ENCODE results near the gene TCF7L1. TPM values are rescaled to one million over a fixed set of nuclear protein-coding genes. Genes with fewer than 3 reads are reported as not detected.
"Not testable (repeated sequence)": the region's sequence is repeated elsewhere in the genome, so short reads cannot be mapped to it uniquely, and the experiment has no call there.

TCF7L1 gene
- total RNA-seq, 1 experiment from 2014 or later, result 2.8 TPM

DNA sequence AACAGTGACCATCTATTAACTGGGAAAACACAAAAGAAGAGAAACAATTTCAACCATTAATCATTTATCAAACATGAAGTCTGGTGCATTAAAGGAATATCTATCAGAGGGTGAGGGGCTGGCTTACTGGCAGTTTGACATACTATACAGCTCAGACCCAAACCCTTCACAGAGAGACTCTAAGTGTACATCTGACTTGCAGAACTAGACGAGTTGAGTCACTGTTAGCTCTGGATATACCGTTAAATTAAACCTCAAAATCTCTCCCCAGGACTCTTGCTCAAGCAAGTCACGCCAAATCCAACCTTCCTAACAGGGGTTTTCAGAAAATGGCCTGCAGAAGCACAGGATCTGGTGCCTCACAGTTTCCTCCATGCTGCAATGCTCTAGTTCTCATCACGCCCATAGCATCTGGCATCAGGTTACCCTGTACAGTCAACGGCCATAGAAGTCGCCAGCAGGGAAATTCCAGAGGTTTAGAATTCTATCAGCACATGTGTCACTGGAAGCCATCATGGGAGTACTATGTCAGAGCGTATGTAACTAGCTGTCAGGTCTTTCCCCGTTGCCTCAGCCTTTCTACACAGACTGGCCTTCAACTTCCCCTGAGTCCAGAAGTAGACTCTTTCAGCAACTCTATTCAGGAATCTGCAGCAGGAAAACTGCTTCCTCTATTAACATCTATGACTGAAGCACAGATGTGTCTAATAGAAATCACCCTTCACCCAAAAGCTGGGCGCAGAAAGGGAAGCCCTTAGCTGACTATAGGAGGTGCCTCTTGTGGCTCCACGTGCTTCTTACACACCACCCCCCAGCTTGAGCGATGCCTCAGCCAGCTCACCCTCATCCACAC, 185.3 kb downstream of the TCF7L1 start:
- Histone ChIP-seq H3K9me3 (ENCODE audit: insufficient read depth, low read depth) (no peaks in the 10 kb centered on the region), H3K36me3 (ENCODE audit: low read depth) (peaks cover 33% of the 10 kb centered on the region), H3K27me3 (ENCODE audit: insufficient read depth, low read depth) (no peaks in the 10 kb centered on the region), H3K4me1 (replicated peaks; ENCODE audit: insufficient read depth) (no peaks in the 10 kb centered on the region), H3K27ac (no peak overlapping the region), H3K9me2 (ENCODE audit: insufficient read depth) (0 out of 2 replicates have a peak, but pooled peaks cover 3% of the 10 kb centered on the region), H4K20me1 (ENCODE audit: insufficient read depth) (peaks cover 29% of the 10 kb centered on the region), H3F3A (ENCODE audit: insufficient read depth, low read depth) (peaks cover 18% of the 10 kb centered on the region), H2AFZ (no peak overlapping the region), H3K79me2 (ENCODE audit: low read depth) (peaks cover 16% of the 10 kb centered on the region), H3K4me2 (no peak overlapping the region), H3K4me3 (no peak overlapping the region)
- no TSS peak for BruUV-seq (replicated peaks)
- ChIA-PET POLR2A (ENCODE audit: unreplicated experiment) (interaction anchor here (0.6 kb wide), 1 partner anchor 9 kb away, joined by 5 read pairs; the partner anchor contains the start of gene TGOLN2), CTCF (interaction anchor here (0.6 kb wide), 1 partner anchor 18 kb away, joined by 4 read pairs; no protein-coding TSS in a partner anchor)
- no peak for DNase-seq
- intact Hi-C loops (cut with micrococcal nuclease; ENCODE audit: unreplicated experiment), result no loop called here
- TF ChIP-seq, protein P1, sequence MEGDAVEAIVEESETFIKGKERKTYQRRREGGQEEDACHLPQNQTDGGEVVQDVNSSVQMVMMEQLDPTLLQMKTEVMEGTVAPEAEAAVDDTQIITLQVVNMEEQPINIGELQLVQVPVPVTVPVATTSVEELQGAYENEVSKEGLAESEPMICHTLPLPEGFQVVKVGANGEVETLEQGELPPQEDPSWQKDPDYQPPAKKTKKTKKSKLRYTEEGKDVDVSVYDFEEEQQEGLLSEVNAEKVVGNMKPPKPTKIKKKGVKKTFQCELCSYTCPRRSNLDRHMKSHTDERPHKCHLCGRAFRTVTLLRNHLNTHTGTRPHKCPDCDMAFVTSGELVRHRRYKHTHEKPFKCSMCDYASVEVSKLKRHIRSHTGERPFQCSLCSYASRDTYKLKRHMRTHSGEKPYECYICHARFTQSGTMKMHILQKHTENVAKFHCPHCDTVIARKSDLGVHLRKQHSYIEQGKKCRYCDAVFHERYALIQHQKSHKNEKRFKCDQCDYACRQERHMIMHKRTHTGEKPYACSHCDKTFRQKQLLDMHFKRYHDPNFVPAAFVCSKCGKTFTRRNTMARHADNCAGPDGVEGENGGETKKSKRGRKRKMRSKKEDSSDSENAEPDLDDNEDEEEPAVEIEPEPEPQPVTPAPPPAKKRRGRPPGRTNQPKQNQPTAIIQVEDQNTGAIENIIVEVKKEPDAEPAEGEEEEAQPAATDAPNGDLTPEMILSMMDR (conservative IDR thresholded peaks at IDR 0.05), result no peak
- no peak for TF ChIP-seq EZH2 (IDR thresholded peaks at IDR 0.05; ENCODE audit: low read depth)

DNA sequence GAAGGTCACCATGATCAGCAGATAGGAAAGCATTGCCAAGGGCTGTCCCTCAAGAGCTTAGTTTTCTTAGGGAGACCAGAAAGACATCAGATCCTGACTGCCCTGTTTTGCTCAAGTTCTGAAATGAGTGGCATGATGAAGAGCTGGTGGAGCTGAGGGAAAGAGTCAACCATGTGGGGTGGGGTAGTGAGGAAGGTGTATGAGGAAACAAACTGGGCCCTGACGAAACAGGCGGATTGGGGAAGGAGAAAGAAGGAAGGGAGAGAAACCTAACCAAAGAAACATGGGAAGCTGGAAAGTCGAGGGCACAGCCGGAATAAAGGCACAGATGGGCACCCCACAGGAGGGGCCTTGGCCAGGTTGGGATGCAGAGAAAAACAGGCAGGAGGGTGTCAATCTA, 186.6 kb downstream of the TCF7L1 start:
- H3K9me2 ChIP-seq (ENCODE audit: insufficient read depth), result 0 out of 2 replicates have a peak, but pooled peaks cover 3% of the 10 kb centered on the region
- no peak for DNase-seq
- POLR2A ChIA-PET (ENCODE audit: unreplicated experiment), result interaction anchor here (0.7 kb wide), 1 partner anchor 90 kb away, joined by 3 read pairs; the partner anchor contains the start of gene CAPG
- no TSS peak for BruUV-seq (replicated peaks)
- no peak overlapping the region for H3K4me2 ChIP-seq
- peaks cover 12% of the 10 kb centered on the region for H3F3A ChIP-seq (ENCODE audit: insufficient read depth, low read depth)
- H3K9me3 ChIP-seq (ENCODE audit: insufficient read depth, low read depth), result no peaks in the 10 kb centered on the region
- peaks cover 39% of the 10 kb centered on the region for H4K20me1 ChIP-seq (ENCODE audit: insufficient read depth)
- intact Hi-C loops (cut with micrococcal nuclease; ENCODE audit: unreplicated experiment), result no loop called here
- no peak for TF ChIP-seq EZH2 (IDR thresholded peaks at IDR 0.05; ENCODE audit: low read depth)
- TF ChIP-seq, protein P1 (conservative IDR thresholded peaks at IDR 0.05), result no peak
- no peak overlapping the region for H3K27ac ChIP-seq
- no peak overlapping the region for H3K4me3 ChIP-seq
- H3K27me3 ChIP-seq (ENCODE audit: insufficient read depth, low read depth), result no peaks in the 10 kb centered on the region
- H3K4me1 ChIP-seq (replicated peaks; ENCODE audit: insufficient read depth), result peaks cover 5% of the 10 kb centered on the region
- CTCF ChIA-PET, result no interaction called here
- peaks cover 45% of the 10 kb centered on the region for H3K36me3 ChIP-seq (ENCODE audit: low read depth)
- H3K79me2 ChIP-seq (ENCODE audit: low read depth), result peaks cover 30% of the 10 kb centered on the region
- H2AFZ ChIP-seq, result no peak overlapping the region

DNA sequence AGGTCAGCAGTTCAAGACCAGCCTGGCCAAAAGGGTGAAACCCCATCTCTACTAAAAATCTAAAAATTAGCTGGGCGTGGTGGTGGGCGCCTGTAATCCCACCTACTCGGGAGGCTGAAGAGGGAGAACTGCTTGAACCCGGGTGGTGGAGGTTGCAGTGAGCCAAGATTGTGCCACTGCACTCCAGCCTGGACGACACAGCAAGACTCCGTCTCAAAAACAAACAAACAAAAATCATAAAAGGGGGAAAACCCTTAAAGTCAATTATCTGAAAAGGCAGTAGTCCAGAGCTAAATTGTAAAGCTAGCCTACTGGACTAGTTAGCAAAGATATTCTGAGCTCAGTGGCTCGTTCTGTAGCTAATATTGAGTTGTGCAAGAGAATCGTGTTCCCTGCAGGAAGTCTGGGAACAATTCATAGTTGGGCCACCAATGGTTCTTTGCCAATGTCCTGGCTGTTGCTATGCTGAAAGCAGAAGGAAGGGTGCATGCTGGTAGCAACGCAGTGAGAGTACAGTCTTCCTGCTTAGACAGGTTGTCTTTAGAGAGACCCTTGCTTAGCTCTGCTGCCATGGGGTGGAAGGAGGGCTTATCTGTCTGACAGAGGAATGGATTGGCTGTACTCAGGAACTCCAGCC, 190.3 kb downstream of the TCF7L1 start:
- H3K9me2 ChIP-seq (ENCODE audit: insufficient read depth), result 0 out of 2 replicates have a peak, but pooled peaks cover 3% of the 10 kb centered on the region
- H3K4me2 ChIP-seq, result no peak overlapping the region
- no peak overlapping the region for H3K27ac ChIP-seq
- peaks cover 25% of the 10 kb centered on the region for H3K4me1 ChIP-seq (replicated peaks; ENCODE audit: insufficient read depth)
- no TSS peak for BruUV-seq (replicated peaks)
- peaks cover 60% of the 10 kb centered on the region for H3K79me2 ChIP-seq (ENCODE audit: low read depth)
- no peak overlapping the region for H2AFZ ChIP-seq
- TF ChIP-seq EZH2 (IDR thresholded peaks at IDR 0.05; ENCODE audit: low read depth), result no peak
- TF ChIP-seq, protein P1 (conservative IDR thresholded peaks at IDR 0.05), result no peak
- no peaks in the 10 kb centered on the region for H3K27me3 ChIP-seq (ENCODE audit: insufficient read depth, low read depth)
- POLR2A ChIA-PET (ENCODE audit: unreplicated experiment), result no interaction called here
- peaks cover 55% of the 10 kb centered on the region for H3K36me3 ChIP-seq (ENCODE audit: low read depth)
- H3K9me3 ChIP-seq (ENCODE audit: insufficient read depth, low read depth), result no peaks in the 10 kb centered on the region
- DNase-seq, result no peak
- no peak overlapping the region for H3K4me3 ChIP-seq
- CTCF ChIA-PET, result no interaction called here
- peaks cover 49% of the 10 kb centered on the region for H4K20me1 ChIP-seq (ENCODE audit: insufficient read depth)
- peaks cover 19% of the 10 kb centered on the region; the same call in 1 of the 2 replicates for H3F3A ChIP-seq (ENCODE audit: insufficient read depth, low read depth)
- intact Hi-C loops (cut with micrococcal nuclease; ENCODE audit: unreplicated experiment), result no loop called here

DNA sequence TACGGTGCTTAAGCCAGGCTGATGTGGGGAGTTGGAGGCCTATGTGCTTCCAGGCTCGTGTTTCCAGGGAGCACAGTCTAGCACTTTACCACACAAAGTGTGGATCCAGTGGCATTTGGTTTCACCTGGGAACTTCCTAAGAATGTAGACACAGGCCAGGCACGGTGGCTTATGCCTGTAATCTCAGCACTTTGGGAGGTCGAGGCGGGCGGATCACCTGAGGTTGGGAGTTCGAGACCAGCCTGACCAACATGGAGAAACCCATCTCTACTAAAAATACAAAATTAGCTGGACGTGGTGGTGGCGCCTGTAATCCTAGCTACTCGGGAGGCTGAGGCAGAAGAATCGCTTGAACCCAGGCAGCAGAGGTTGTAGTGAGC, 190.8 kb downstream of the TCF7L1 start:
- H3K27ac ChIP-seq; intact Hi-C loops (cut with micrococcal nuclease; ENCODE audit: unreplicated experiment); H3K9me2 ChIP-seq (ENCODE audit: insufficient read depth); H3K27me3 ChIP-seq (ENCODE audit: insufficient read depth, low read depth); H3K4me2 ChIP-seq; H3K4me3 ChIP-seq; DNase-seq; CTCF ChIA-PET; H2AFZ ChIP-seq; H3K9me3 ChIP-seq (ENCODE audit: insufficient read depth, low read depth); POLR2A ChIA-PET (ENCODE audit: unreplicated experiment): not testable (repeated sequence)
- H3K4me1 ChIP-seq (replicated peaks; ENCODE audit: insufficient read depth), result peaks cover 30% of the 10 kb centered on the region
- H3F3A ChIP-seq (ENCODE audit: insufficient read depth, low read depth), result peaks cover 19% of the 10 kb centered on the region; the same call in 1 of the 2 replicates
- peaks cover 55% of the 10 kb centered on the region for H3K36me3 ChIP-seq (ENCODE audit: low read depth)
- peaks cover 46% of the 10 kb centered on the region for H4K20me1 ChIP-seq (ENCODE audit: insufficient read depth)
- H3K79me2 ChIP-seq (ENCODE audit: low read depth), result peaks cover 64% of the 10 kb centered on the region
- BruUV-seq (replicated peaks), result TSS peak; percentile 1
